Amygdala (tissue), 56 donors: ENCODE results near the gene POLDIP3.
"Not testable (repeated sequence)": the region's sequence is repeated elsewhere in the genome, so short reads cannot be mapped to it uniquely, and the experiment has no call there.

Experiments used
- DNase-seq, 56 donors: peaks; one replicate each; lab custom pipeline; 2025; lab: John Stamatoyannopoulos, UW

POLDIP3 gene

GRCh38 chr22:42620084-42620483, 5.4 kb upstream of the POLDIP3 start:
- no peak for DNase-seq

GRCh38 chr22:42619261-42620063, 4.8 kb upstream of the POLDIP3 start:
- DNase-seq, result no peak

GRCh38 chr22:42617155-42617983, 2.7 kb upstream of the POLDIP3 start:
- DNase-seq, result no peak

GRCh38 chr22:42615860-42616175, 1.1 kb upstream of the POLDIP3 start:
- DNase-seq, result not testable (repeated sequence)

GRCh38 chr22:42615092-42615859, 593 bp upstream of the POLDIP3 start:
- peak; percentile 12 to 93 (median 72) for DNase-seq

- peak in 2 of 56 donors; percentile 36 to 38 for DNase-seq
These were observed 796 bp downstream of the POLDIP3 start for GRCh38 chr22:42613872-42614301.

GRCh38 chr22:42612336-42612735, 2.3 kb downstream of the POLDIP3 start:
- no peak for DNase-seq

GRCh38 chr22:42611051-42611450, 3.6 kb downstream of the POLDIP3 start:
- DNase-seq, result no peak

GRCh38 chr22:42610186-42610585, 4.5 kb downstream of the POLDIP3 start:
- DNase-seq, result no peak

- DNase-seq, result peak in 42 of 56 donors; percentile 19 to 75 (median 48)
These were observed 5.8 kb downstream of the POLDIP3 start for GRCh38 chr22:42608823-42609361.

GRCh38 chr22:42608136-42608822, 6.4 kb downstream of the POLDIP3 start:
- peak in 19 of 56 donors; percentile 9 to 75 (median 47) for DNase-seq

GRCh38 chr22:42607641-42608040, 7.0 kb downstream of the POLDIP3 start:
- DNase-seq, result not testable (repeated sequence)

GRCh38 chr22:42604403-42604802, 10.3 kb downstream of the POLDIP3 start:
- no peak for DNase-seq

- no peak for DNase-seq
These were observed 11.3 kb downstream of the POLDIP3 start for GRCh38 chr22:42603427-42603826.

- DNase-seq, result no peak
These were observed 12.2 kb downstream of the POLDIP3 start for GRCh38 chr22:42602470-42602869.

GRCh38 chr22:42601879-42602465, 12.7 kb downstream of the POLDIP3 start:
- DNase-seq, result no peak

- DNase-seq, result no peak
These were observed 17.7 kb downstream of the POLDIP3 start for GRCh38 chr22:42596863-42597530.

GRCh38 chr22:42596336-42596735, 18.3 kb downstream of the POLDIP3 start:
- DNase-seq, result peak in 2 of 56 donors; percentile 12 to 19

GRCh38 chr22:42595434-42595833, 19.2 kb downstream of the POLDIP3 start:
- no peak for DNase-seq
